Activated naive CD4-positive, alpha-beta T cell treated with anti-CD3 and anti-CD28 coated beads for 36 hours (primary cell): Measurements from ENCODE around the gene GPAT3. TPM values are rescaled to one million over a fixed set of nuclear protein-coding genes. Genes with fewer than 3 reads are reported as not detected.
"Not testable (repeated sequence)": the region's sequence is repeated elsewhere in the genome, so short reads cannot be mapped to it uniquely, and the experiment has no call there.

Source experiments
- CTCF ChIA-PET: fragments of 350-600 bp; sonication (Branson Sonifier 250); formaldehyde crosslinking; loops from one replicate; lab custom pipeline; 2021; ENCODE audit warnings: antibody characterized with exemption; lab: Charles Lee
- DNase-seq: peaks from one replicate; pipeline ENCODE4 v3.0.0-alpha.2; 2020
- H3K27ac Mint-ChIP-seq: one replicate; pipeline ENCODE4 v1.8.0; 2021; ENCODE audit warnings: mild to moderate bottlenecking, mixed read lengths
- H3K27me3 Mint-ChIP-seq: one replicate; pipeline ENCODE4 v1.8.0; 2021; ENCODE audit warnings: low read depth, mixed read lengths
- H3K36me3 Mint-ChIP-seq: one replicate; pipeline ENCODE4 v1.8.0; 2021; ENCODE audit warnings: low read depth, mixed read lengths
- H3K4me1 Mint-ChIP-seq: one replicate; pipeline ENCODE4 v1.8.0; 2021; ENCODE audit warnings: low read depth, mixed read lengths
- H3K4me3 Mint-ChIP-seq: one replicate; pipeline ENCODE4 v1.8.0; 2021; ENCODE audit warnings: mild to moderate bottlenecking, moderate library complexity, mixed read lengths
- H3K9me3 Mint-ChIP-seq: one replicate; pipeline ENCODE4 v1.8.0; 2021; ENCODE audit warnings: mixed read lengths
- intact Hi-C: fragments of 100-400 bp; cut with micrococcal nuclease; formaldehyde crosslinking; loops from one replicate; pipeline ENCODE4 v1.15.1; 2023
- total RNA-seq, 2 experiments: library from RNA; stranded (reverse); gene quantifications; one replicate each; pipeline ENCODE4 v1.2.3, GENCODE V29; 2021

GPAT3 gene
- total RNA-seq, 2 experiments from 2014 or later = 2.0 to 3.1 TPM

DNA sequence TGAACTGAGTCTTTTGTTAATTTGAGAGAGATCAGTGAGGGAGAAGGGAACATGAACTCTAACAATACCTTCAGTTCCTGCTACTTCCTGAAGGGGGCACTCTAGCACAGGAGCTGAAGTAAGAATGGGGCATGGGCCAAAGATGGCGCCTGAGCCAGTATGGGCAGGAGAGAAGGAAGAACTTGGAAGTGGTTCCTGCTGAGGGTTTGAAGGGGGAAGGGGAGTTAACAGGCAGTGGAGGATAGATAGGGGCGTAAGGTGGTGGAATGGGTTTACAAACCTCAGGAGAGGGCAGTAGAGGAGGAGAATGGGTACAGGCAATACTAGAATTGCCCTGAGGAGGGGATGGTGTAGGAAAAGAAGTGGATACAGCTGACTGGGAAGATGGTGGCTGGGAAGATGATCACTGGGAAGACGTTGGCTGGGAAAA is 26.7 kb upstream of the GPAT3 start:
- H3K4me3 Mint-ChIP-seq, H3K36me3 Mint-ChIP-seq, H3K4me1 Mint-ChIP-seq, H3K27me3 Mint-ChIP-seq, H3K9me3 Mint-ChIP-seq, H3K27ac Mint-ChIP-seq: not testable (repeated sequence)
- CTCF ChIA-PET = interaction anchor here (0.7 to 4.3 kb wide), 11 partner anchors 10 to 136 kb away, joined by 3 to 54 read pairs (median 5); partner anchors contain the start of gene GPAT3
- intact Hi-C loops = loop anchor here (1.0 to 5.0 kb wide), 6 partner anchors 24 to 993 kb away; partner anchors contain the start of gene ABRAXAS1
- peak; percentile 79 for DNase-seq

DNA sequence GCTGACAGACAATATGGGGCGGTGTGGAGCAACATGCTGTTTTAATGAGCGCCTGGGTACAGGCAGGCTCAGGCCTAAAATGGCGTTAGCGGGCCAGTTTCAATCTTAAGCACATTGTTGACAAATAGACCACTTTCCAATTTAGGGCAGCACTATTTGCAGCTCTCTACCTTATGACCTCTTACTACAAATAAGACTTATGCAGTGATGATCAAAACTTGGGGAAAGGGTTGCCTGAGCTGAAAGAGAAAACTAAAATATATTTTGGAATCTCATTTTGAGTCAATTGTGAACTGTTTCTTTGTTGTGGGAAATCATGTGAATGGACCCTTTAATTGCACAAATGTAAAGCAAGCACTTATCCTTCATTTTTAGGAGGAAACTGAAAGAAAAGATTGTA is 25.5 kb upstream of the GPAT3 start:
- intact Hi-C loops = no loop called here
- no peak for DNase-seq
- no peaks in the 10 kb centered on the region for H3K36me3 Mint-ChIP-seq
- H3K4me1 Mint-ChIP-seq = no peaks in the 10 kb centered on the region
- H3K27me3 Mint-ChIP-seq = no peaks in the 10 kb centered on the region
- no peaks in the 10 kb centered on the region for H3K9me3 Mint-ChIP-seq
- H3K27ac Mint-ChIP-seq = no peak overlapping the region
- CTCF ChIA-PET = interaction anchor here (0.8 to 4.3 kb wide), 4 partner anchors 73 to 135 kb away, joined by 4 to 54 read pairs (median 7); no protein-coding TSS in a partner anchor
- H3K4me3 Mint-ChIP-seq = no peak overlapping the region

DNA sequence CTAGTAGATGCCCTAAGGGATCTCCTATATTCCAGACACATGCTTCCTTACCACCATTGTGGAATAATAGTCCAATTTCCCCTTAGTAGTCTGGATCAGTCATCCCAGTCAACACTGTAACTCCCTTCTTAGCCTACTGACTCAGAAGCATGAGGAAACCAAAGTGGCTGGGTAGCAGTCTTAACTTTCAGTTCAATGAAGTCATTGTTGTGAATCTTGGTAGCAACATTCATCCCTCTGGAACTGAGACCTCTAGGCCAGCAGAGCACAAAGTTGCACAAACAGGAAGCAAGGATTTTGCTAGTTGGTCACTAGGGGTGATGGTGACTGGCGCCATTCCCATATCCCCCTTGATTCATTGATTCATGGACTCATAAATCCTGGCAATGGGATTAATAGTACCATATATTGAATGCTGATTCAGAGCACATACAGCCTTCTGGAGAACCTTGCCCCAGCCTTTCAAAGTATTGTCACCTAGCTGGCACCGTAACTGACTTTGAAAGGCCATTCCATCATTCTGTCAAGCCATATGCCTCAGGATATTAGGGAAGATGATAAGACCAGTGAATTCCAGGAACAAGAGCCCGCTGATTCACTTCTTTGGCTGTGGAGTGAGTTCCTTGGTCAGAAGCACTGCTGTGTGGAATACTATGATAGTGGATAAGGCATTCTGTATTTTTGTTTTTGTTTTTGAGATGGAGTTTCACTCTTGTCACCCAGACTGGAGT is 19.7 kb upstream of the GPAT3 start:
- Mint-ChIP-seq H3K36me3 (no peaks in the 10 kb centered on the region), H3K9me3 (no peaks in the 10 kb centered on the region), H3K4me1 (no peaks in the 10 kb centered on the region), H3K27me3 (no peaks in the 10 kb centered on the region), H3K4me3 (no peak overlapping the region), H3K27ac (no peak overlapping the region)
- intact Hi-C loops = no loop called here
- CTCF ChIA-PET = no interaction called here
- DNase-seq = no peak

- Mint-ChIP-seq H3K36me3 (no peaks in the 10 kb centered on the region), H3K27me3 (peaks cover 7% of the 10 kb centered on the region), H3K4me1 (no peaks in the 10 kb centered on the region), H3K27ac (no peak overlapping the region), H3K9me3 (no peaks in the 10 kb centered on the region), H3K4me3 (no peak overlapping the region)
- no peak for DNase-seq
- CTCF ChIA-PET = no interaction called here
- intact Hi-C loops = no loop called here
Observed at GRCh38 chr4:83522239-83522638, 13.7 kb upstream of the GPAT3 start.

DNA sequence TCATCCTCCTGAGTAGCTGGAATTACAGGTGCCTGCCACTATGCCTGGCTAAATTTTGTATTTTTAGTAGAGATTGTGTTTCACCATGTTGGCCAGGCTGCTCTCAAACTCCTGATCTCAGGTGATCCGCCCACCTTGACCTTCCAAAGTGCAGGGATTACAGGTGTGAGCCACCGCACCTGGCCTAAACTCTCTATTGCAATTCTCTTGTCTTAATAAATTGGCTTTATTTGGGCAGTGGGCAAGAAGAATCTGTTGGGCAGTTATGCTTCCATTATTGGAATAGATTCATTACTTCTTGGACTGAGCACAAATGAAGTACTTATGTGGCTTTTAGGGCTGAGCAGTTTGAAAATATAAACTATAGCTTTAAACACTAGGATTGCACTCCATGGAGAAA is 8.2 kb upstream of the GPAT3 start:
- H3K4me3 Mint-ChIP-seq = no peak overlapping the region
- peaks cover 7% of the 10 kb centered on the region for H3K27me3 Mint-ChIP-seq
- no peaks in the 10 kb centered on the region for H3K36me3 Mint-ChIP-seq
- H3K4me1 Mint-ChIP-seq = no peaks in the 10 kb centered on the region
- H3K27ac Mint-ChIP-seq = no peak overlapping the region
- DNase-seq = no peak
- CTCF ChIA-PET = interaction anchor here (0.6 kb wide), 1 partner anchor 39 kb away, joined by 6 read pairs; no protein-coding TSS in a partner anchor
- intact Hi-C loops = no loop called here
- no peaks in the 10 kb centered on the region for H3K9me3 Mint-ChIP-seq

DNA sequence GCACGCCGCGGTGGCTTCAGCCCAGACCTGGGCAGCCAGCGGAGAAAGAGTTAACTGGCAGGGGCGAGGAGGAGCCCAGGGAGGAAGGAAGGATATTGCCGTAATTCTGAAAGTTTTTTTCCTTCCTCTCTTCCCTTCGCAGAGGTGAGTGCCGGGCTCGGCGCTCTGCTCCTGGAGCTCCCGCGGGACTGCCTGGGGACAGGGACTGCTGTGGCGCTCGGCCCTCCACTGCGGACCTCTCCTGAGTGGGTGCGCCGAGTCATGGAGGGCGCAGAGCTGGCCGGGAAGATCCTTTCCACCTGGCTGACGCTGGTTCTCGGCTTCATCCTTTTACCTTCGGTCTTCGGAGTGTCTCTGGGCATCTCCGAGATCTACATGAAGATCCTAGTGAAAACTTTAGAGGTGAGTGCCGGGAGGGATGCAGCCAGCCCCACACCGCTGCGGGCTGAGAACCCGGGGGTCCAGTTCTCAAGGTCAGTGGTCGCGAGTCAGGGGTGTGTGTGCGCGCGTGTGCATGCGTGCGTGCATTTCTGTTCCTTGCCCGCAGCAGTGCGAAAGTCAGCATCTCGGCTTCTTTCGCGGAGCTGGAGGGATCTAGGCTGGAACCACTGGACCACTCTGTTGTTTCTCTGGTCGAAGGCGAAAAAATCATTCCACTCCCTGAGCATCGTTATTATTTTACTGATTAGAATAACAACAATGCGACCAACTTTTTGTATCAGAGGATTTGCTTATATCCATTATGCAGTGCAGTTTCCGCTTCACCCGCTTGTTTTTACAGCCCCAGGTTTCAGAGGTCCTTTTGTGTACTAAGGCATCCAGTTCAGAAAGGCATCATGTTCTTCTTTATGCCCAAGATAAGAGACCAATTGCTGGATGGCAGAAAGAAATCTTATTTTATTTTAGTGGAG is 709 bp downstream of the GPAT3 start:
- H3K27me3 Mint-ChIP-seq = peaks cover 2% of the 10 kb centered on the region
- CTCF ChIA-PET = interaction anchor here (0.8 to 1.5 kb wide), 3 partner anchors 23 to 107 kb away, joined by 3 to 4 read pairs (median 3); no protein-coding TSS in a partner anchor
- no peaks in the 10 kb centered on the region for H3K36me3 Mint-ChIP-seq
- peak overlapping the region; percentile 73 for H3K4me3 Mint-ChIP-seq
- peak; percentile 13 for DNase-seq
- peaks cover 14% of the 10 kb centered on the region for H3K4me1 Mint-ChIP-seq
- no peaks in the 10 kb centered on the region for H3K9me3 Mint-ChIP-seq
- intact Hi-C loops = loop anchor here (1.0 to 5.0 kb wide), 7 partner anchors 12 to 634 kb away; partner anchors contain the start of genes ABRAXAS1, COQ2, HELQ and THAP9
- no peak overlapping the region for H3K27ac Mint-ChIP-seq

DNA sequence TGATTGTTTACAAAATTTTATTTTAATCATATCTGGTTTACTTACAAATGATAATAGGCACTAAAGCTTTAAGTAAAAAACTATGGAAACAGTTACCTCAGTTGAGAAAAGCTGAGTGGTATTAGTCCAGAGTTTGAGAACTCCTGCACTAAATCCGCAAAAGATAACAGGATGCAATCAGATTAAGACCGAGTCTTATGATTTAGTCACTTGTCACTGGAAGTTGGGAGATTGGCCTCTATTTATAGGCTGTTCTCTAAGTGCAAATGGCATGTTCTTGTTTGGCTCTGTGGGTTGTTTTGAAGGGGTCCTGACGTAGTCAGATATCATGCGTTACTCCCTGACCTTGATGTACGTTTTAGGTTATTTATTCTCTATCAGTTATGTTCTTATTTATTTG is 6.3 kb downstream of the GPAT3 start:
- Mint-ChIP-seq H3K36me3 (no peaks in the 10 kb centered on the region), H3K4me1 (peaks cover 1% of the 10 kb centered on the region), H3K27me3 (no peaks in the 10 kb centered on the region), H3K9me3 (no peaks in the 10 kb centered on the region), H3K27ac (no peak overlapping the region), H3K4me3 (no peak overlapping the region)
- intact Hi-C loops = no loop called here
- CTCF ChIA-PET = interaction anchor here (0.7 to 1.6 kb wide), 2 partner anchors 51 to 103 kb away, joined by 3 read pairs; no protein-coding TSS in a partner anchor
- DNase-seq = no peak

- Mint-ChIP-seq H3K4me1 (peaks cover 3% of the 10 kb centered on the region), H3K36me3 (no peaks in the 10 kb centered on the region), H3K27ac (no peak overlapping the region), H3K9me3 (no peaks in the 10 kb centered on the region), H3K4me3 (no peak overlapping the region), H3K27me3 (no peaks in the 10 kb centered on the region)
- no peak for DNase-seq
- CTCF ChIA-PET = interaction anchor here (0.7 to 1.4 kb wide), 2 partner anchors 9 to 57 kb away, joined by 3 to 4 read pairs; no protein-coding TSS in a partner anchor
- intact Hi-C loops = loop anchor here (5.0 kb wide), 1 partner anchor 39 kb away; no protein-coding TSS in a partner anchor
Observed at GRCh38 chr4:83546786-83547185, 10.9 kb downstream of the GPAT3 start.

DNA sequence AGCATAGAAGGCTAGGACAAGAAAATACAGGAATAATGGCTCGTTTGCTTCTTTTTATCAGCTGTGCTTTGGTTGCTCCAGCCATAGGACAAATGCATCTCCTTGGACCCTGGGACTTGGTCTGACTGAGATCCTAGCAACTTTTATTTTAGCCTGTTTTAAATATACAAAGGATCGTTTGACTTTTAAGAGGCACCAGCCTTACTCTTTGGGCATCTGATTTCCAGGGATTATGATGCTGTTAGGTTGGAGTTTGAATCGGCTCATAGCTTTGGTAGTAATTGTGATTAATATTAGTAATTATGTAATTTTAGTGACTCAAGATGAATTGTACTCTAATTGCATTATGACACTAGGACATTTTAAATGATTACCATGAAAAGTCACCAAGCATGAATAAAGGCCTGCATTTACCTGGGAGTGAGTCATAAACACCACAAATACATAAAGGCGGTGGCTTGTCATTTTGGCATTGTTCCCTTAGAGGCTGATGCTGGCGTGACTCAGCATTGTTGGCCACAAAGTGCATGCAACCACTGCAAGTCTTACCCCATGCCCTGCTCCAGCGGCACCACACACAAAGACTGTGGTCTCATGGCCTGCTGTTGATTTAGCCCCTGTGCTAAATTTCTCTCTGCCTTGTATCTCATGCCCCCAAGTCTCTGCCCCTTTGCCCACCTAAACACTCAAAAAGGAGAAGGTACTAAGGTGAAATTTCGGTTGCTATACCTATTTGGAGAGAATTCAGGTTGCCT is 12.4 kb downstream of the GPAT3 start:
- Mint-ChIP-seq H3K27ac (no peak overlapping the region), H3K9me3 (no peaks in the 10 kb centered on the region), H3K36me3 (no peaks in the 10 kb centered on the region), H3K4me1 (peaks cover 3% of the 10 kb centered on the region), H3K27me3 (no peaks in the 10 kb centered on the region), H3K4me3 (no peak overlapping the region)
- DNase-seq = peak; percentile 82
- intact Hi-C loops = loop anchor here (1.0 to 5.0 kb wide), 2 partner anchors 12 to 41 kb away; partner anchors contain the start of gene GPAT3
- CTCF ChIA-PET = interaction anchor here (0.6 to 1.5 kb wide), 5 partner anchors 10 to 56 kb away, joined by 3 to 5 read pairs (median 3); no protein-coding TSS in a partner anchor

GRCh38 chr4:83552083-83552482 is 16.2 kb downstream of the GPAT3 start:
- Mint-ChIP-seq H3K4me1 (peaks cover 3% of the 10 kb centered on the region), H3K9me3 (no peaks in the 10 kb centered on the region), H3K36me3 (peaks cover 1% of the 10 kb centered on the region), H3K27ac (no peak overlapping the region), H3K27me3 (no peaks in the 10 kb centered on the region), H3K4me3 (no peak overlapping the region)
- no peak for DNase-seq
- intact Hi-C loops = no loop called here
- CTCF ChIA-PET = interaction anchor here (0.9 kb wide), 1 partner anchor 46 kb away, joined by 8 read pairs; no protein-coding TSS in a partner anchor

GRCh38 chr4:83552924-83553323 is 17.0 kb downstream of the GPAT3 start:
- no peaks in the 10 kb centered on the region for H3K9me3 Mint-ChIP-seq
- DNase-seq = no peak
- H3K27me3 Mint-ChIP-seq = no peaks in the 10 kb centered on the region
- H3K4me3 Mint-ChIP-seq = no peak overlapping the region
- H3K4me1 Mint-ChIP-seq = peaks cover 3% of the 10 kb centered on the region
- H3K36me3 Mint-ChIP-seq = peaks cover 1% of the 10 kb centered on the region
- no peak overlapping the region for H3K27ac Mint-ChIP-seq
- intact Hi-C loops = no loop called here
- CTCF ChIA-PET = no interaction called here
